Fibroblast of upper back skin (primary cell): ENCODE data around the gene P3H1.
"Not testable (repeated sequence)": the region's sequence is repeated elsewhere in the genome, so short reads cannot be mapped to it uniquely, and the experiment has no call there.

ENCODE experiments used
- DNase-seq: peaks from one replicate; pipeline ENCODE4 v3.0.0-alpha.2; 2013

P3H1 gene, protein sequence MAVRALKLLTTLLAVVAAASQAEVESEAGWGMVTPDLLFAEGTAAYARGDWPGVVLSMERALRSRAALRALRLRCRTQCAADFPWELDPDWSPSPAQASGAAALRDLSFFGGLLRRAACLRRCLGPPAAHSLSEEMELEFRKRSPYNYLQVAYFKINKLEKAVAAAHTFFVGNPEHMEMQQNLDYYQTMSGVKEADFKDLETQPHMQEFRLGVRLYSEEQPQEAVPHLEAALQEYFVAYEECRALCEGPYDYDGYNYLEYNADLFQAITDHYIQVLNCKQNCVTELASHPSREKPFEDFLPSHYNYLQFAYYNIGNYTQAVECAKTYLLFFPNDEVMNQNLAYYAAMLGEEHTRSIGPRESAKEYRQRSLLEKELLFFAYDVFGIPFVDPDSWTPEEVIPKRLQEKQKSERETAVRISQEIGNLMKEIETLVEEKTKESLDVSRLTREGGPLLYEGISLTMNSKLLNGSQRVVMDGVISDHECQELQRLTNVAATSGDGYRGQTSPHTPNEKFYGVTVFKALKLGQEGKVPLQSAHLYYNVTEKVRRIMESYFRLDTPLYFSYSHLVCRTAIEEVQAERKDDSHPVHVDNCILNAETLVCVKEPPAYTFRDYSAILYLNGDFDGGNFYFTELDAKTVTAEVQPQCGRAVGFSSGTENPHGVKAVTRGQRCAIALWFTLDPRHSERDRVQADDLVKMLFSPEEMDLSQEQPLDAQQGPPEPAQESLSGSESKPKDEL

DNA sequence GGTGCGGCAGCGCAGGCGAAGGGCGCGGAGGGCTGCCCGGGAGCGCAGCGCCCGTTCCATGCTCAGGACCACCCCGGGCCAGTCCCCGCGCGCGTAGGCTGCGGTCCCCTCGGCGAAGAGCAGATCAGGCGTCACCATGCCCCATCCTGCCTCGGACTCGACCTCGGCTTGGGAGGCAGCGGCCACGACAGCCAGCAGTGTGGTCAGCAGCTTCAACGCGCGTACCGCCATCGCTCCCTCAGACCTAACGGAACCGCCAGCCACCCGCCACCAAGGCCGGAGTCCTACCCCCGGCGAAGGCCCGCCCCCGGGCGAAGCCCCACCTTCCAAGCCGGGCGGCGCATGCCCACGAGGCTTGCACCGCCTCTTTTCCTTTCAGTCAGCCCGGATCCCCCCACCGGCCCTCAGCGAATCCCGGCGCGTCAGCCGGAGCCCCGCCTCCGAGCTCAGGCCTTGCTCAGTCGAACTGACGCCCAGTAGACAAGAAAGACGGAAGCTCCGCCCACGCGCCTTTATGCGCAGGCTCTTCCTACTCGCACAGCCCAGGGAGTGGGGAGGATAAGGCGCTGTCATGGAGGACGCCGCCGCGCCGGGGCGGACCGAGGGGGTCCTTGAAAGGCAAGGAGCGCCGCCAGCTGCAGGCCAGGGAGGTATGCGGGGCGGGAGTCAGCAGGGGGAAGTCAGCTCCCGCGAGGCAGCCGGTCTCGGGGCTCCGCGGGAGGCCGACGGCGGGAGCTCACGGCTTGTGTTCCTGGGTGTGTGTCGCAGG, at the start of gene P3H1, which contains the start of gene C1orf50:
Gene P3H1 (minus strand): TSS at position 288 of the 769 bp plus-strand sequence. CDS start 57 bp downstream, at position 231.
Gene C1orf50 (plus strand): TSS at position 509 of the 769 bp plus-strand sequence. CDS start 63 bp downstream, at position 572.
- DNase-seq = peak; percentile 99

DNA sequence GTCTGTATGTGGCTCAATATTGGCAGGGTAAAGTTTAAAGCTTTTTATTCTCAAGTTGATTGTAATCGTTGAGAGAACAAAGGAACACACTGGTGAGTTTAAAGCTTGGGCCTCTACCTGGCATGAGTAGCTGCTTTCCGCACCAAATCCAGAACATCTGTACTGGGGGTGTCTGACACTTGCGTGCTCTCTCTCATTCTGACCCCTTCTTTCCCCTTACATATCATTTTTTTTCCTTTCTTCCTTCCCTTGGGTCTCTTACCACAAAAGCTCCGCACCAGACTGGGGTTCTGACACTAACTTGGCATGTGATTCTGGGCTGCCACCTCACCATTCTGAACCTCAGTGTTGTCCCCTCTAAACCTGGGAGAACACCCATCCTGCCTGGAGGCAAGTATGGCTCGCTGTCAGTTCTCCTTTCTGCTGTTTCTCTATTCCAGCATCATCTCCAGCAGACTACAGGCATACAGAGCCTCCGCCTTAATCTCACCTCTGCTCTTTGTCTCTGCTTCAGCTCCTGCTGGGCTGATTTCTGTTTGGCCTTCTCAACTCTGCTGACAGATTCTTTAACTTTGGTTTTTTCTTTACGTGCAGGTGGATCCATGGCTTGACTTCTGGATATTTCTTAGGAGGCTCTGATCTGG, 49.2 kb upstream of the P3H1 start:
- no peak for DNase-seq

DNA sequence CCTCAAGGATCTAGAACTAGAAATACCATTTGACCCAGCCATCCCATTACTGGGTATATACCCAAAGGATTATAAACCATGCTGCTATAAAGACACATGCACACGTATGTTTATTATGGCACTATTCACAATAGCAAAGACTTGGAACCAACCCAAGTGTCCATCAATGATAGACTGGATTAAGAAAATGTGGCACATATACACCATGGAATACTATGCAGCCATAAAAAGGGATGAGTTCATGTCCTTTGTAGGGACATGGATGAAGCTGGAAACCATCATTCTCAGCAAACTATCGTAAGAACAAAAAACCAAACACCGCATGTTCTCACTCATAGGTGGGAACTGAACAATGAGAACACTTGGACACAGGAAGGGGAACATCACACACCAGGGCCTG, 48.0 kb upstream of the P3H1 start:
- DNase-seq = not testable (repeated sequence)

DNA sequence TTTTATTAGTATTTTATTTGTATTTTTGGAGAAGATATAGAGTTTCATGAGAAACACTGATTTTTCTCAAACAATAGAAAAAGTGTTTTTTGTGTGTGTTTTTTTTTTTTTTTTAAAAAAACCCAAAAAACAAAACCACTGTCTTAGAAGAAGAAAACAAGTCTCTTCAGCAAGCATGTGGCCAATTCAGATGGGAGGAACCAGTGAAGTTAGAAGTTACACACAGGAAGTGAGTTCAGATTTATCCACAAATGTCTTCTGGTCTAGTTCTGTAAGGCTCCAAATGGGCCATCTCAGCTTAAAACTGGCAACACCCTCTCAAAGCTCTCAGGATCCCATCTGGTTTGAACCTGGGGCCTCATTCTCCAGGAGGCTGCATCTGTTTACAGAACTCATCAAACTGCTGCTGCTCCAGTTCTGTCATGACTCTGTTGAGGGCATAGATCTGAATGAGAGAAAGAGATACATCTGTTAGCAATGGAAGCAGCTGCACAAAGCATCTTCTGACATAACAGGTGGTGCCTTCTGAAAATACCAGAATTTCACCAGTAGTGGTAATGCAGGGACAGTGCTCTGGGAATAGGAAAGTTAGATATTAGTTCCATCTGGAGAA, 40.3 kb upstream of the P3H1 start:
- no peak for DNase-seq

DNA sequence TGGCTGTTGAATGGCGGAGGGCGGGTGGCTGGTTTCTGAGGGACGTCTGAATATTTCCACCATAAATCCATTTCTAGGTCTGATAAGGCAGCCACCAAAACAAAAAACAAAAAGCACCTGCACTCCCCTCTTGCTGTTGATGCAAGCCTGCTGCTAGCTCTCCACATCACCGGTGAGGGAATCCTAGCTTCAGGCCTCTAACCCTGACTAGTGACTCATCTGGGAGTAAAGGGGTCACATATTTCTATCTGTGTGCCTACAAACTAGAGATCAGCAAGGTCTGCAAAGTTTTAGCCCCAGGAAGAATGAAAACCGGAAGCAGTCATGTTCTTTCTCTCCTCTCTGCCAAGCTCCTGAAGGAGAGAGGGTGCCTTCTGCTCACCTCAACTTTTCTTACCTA, 39.8 kb upstream of the P3H1 start:
- no peak for DNase-seq

DNA sequence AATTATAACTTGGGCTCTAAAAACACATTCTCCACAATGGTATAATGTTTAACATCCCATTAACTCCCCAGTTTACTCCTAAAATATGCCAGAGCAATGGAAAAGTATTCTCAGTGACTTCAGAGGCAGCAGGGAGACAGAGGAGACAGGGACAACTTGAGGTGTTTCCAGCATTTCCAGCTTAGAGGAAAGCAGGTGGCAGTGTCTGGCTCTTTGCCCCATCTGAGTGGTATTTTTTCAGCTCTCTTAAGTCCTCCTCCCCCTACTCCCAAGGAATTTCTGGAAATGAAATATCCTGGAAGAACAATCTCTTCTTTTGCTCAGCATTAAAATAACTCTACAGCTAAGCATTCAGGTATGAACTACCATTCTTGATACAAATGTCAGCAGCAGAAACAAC, 39.3 kb upstream of the P3H1 start:
- peak; percentile 6 for DNase-seq

DNA sequence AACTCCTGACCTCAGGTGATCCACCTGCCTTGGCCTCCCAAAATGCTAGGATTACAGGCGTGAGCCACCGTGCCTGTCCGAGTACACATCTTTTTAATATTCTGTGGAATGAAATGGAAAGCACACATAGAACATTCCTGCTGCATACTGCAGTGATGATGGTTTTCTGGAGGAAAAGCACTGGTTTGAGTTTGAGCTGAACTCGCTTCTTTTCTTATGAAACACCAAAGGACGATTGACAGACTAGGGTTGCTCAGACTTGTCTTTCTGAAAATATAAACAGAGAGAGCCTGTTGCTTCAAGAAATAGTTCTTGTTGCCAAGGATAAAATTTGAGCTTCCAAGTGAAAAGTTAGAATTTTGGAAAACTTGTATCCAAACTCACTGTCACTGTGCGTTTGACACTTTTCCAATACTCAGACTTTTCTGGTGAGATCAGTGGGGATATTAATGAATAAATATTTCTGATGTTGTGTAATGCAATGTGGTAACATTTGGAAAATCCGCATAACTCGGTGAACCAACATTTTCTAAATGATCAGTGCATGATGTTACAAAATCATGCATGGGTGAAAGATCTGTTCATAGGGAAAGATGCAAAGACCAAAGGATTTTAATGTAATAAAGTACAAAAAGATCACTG, 35.1 kb upstream of the P3H1 start:
- peak; percentile 43 for DNase-seq

DNA sequence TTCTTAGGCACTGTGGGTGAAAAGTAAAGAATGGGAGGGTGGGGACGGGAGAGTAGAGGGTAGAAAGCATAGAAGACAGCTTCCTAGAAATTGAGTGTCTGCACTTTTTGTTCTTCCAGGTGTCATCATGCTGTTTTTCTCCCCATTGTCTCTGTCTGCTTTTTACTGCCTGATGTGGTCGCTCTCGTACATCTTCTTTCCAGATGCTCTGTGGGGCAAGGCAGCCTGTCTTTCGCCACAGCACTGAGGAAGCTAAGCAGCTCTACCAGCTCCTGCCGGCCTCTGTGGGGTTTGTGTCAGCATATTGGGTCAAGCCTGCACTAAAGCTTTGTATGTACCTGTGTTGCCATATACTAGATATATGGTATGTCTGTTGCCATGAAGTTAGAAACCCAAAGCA, 31.2 kb upstream of the P3H1 start:
- no peak for DNase-seq

DNA sequence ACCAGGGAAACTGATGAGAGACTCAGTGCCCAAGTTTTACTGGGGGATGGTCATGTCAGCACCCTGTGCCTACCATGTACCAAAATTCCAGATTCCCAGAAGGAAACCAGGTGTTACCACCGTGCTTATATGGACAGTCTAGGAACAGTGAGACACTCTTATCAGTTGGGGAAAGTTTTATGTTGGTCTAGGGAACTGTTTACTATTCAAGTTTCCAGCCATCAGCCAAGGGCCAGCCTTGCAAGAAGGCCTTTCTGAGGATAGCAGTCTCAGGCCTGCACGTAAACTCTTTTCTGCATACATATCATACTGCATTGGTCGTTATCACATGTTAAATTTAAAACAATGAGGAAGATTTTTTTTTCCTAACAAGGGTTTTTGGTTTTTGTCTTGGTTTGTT, 30.6 kb upstream of the P3H1 start:
- DNase-seq = no peak

DNA sequence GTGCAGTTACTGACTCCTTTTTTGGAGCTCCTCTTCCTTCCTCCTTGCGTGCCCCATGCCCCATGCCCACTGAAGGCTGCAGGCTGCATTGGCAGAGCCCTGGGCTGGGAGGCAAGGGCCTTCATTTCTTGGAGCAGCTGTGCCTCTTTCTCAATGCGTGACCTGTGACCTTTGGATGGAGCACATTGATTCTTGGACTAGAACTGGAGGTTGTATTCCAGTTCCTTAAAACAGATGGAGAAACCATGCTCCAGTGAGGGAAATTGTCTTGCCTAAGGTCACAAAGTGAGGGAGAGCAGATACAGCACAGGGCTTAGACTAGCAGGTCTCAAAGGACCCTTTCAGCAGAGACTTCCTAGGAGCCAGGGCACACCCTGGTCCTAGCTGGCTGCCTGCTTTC, 27.0 kb upstream of the P3H1 start:
- DNase-seq = no peak

DNA sequence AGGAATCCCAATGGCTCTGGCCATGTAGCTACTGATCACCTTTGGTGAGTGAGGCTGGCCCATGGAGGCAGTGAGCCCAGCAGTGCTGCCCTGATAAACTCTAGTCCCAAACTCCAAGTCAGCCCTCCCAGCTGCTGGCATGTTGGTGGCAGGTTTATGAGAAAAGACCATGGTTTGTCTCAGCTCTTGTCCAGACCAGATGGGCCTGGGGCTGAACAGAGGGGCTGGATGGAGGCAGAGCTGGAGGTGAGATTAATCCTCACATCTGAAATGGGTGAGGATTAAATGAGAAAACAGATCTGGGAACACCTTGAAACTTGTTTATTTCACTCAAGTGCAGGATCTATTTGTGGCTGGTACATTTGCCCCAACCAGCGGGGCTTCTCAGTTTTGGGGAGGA, 21.2 kb upstream of the P3H1 start:
- no peak for DNase-seq

DNA sequence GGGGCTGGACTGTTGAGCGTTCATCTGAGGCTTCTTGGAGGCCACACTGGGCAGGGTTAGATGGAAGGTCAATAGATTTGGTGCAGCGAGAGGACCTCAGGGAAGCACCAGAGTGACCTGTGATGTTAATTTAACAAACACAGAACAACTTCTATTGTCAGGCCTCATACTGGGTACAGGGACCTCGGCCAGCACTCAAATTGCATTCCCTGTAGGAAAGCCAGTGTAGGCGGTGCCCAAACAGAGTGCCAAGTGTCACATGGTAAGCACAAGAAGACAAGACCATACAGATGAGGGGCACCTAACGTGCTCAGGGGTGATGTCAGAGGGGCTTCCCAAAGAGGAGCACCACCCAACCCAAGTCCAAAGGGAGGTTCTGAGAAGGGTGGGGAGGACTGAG, 19.3 kb upstream of the P3H1 start:
- no peak for DNase-seq

DNA sequence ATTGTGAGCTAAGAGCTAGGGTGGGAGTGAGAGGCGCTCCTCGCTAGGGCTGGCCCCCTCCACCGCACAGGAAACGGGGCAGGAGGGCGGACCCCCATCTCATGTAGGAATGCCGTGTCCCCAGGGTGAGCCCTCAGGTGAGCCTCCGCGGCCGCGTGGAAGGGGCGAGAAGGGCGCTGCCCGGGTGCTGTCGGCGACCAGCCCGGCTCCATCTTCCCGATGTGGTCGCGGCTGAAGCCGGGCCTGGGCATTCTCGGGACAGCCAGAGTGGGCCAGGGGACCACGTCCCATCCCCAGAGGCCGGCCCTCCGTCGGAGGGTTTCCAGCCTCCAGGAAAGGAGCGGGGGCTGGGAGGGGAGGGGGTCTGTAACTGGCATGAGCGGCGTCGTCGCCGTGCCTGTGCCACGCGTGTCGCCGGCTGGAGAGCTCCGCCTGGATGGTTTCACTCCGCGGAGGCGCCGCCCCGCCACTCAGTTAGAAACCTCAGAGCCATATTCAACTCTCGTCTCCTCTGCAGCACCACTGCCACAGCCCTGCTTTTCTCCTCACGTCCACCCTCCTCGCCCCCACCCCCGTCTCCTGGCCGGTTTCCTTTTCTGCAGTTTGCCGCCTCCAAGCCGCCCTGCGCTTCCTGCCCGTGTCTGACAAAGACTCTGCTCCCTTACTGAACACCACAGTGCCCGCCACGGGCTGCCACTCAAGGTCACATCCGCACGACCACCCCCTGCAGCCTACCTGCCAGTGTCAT, 18.3 kb upstream of the P3H1 start, which contains the start of gene TMEM269:
Gene TMEM269 (plus strand): TSS at position 46 of the 748 bp plus-strand sequence. CDS start 4,903 bp downstream, outside the sequence.
- DNase-seq = no peak

DNA sequence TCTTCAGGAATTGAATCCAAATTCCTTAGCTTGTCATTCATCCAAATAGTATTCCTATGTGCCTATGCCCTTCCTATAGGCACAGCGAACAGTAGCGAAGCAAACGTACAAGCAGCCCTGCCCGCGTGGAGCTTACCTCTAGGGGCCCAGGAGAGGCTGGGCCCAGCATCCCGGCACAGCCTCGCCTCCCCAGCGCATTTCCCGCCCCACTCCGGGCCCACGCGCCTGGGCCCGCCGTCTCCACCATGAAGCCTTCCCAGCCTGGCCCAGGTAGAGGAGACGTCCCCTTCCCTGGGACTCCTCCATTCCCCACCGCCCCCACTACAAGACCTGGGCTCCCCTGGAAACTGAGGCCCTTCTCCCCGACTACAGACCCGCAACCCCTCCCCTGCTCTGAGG, 17.7 kb upstream of the P3H1 start:
- no peak for DNase-seq

DNA sequence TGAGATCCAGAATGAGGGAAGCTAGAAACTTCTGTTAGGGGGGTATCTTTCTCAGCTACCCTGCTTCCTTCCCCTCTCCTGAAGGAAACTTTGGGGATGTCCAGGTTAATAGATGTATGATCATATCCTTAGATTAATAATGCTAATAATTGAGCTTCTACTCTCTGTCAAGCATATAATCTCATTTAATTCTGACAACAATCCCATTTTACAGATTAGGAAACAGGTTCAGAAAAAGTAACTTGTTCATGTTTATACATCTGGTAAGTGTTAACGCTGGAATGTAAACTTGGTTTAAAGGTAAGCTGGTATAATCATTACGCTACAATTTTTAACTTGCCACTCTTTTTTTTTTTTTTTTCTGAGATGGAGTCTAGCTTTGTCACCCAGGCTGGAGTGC, 16.3 kb upstream of the P3H1 start:
- DNase-seq = no peak

DNA sequence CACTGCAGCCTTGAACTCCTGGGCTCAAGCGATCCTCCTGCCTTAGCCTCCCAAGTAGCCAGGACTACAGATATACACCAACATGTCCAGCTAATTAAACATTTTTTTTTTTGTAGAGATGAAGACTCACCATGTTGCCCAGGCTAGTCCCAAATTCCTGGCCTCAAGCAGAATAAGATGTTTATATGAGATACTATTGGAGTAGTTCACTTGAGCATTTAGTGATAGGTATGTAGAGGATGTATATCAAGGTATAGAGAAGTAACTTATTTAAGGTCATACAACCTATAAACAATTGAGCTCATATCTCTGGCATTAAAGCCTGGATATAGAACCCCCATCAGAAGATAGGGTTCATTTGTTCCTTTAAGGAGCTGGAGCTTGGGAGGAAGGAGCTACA, 13.3 kb upstream of the P3H1 start:
- no peak for DNase-seq

DNA sequence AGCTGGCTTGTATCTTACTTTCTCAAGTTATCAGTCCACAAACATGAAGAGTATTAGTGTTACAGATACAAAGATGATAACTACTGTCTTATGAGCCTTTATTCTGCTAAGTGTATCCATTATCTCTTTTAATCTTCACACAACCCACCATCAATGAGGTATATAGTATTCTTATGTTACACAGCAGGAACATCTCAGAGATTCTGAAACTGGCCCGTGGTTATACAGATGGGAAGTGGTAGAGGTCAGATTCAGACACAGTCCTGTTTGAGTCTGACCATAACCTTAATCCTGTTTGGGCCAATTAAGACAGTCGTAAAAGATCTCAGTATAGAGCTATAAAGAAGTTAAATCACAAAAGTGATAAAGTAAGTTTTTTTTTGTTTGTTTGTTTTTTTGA, 12.9 kb upstream of the P3H1 start:
- DNase-seq = no peak

DNA sequence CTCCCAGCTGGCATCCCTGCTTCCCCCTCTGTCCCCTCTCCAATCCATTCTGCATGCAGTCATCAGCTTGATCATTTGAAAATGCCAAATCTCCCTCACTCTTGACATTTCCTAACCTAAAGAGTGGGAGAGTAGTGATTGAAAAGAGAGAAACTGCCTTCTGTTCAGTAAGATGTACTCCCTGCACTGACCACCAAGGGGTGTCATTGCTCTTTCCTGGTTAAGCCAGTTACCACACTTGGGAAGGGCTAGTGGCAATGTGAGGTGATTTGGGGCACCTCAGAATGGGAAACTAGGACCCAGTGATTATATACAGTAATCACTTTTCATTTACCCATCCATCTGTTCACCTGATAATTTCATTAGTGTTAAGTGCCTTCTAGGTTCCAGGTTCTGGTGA, 11.0 kb upstream of the P3H1 start:
- peak; percentile 31 for DNase-seq

DNA sequence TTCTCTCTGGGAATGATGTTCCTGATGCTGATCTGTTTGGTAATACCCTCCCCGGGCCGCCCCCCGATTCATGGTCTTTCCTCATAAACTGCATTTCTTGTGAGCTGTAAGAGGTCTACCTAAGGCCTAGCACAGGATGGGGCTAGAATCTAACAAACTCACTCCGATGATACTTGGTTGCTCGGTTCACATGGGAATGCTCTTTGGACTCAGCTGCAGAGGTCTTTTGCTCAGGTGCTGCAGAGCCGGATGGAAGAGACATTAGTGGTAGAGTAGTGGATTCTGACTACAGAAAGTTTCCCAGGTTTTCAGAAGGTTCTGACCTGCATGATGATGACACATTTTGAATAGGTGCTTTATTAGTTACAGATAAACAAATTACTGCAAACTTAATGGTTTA, 9.7 kb upstream of the P3H1 start:
- no peak for DNase-seq

DNA sequence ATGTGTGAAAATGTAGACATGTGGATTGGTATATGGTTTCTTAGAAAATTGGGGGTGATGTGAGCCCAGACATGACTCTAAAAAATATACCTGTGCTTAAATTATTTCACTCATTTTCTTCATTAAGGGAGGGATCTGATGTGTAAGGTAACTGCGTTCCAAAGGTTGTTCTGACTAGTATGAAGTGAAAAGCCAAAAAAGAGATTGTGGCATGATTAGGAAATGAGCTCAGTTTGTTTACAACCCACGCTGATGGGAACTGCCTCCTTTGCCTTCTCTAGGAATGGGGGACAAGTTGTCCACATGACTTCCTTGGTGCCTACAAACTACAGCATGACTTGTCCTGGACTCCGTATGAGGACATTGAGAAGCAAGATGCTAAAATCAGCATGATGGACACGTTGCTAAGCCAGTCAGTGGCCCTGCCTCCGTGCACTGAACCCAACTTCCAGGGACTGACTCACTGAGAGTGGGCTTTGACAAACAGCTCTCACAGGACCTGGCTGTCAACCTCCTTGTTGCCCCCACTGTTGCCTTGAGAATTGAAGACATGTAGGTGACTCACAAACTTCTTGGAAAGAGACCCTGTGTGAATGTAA, 8.2 kb upstream of the P3H1 start:
- no peak for DNase-seq

DNA sequence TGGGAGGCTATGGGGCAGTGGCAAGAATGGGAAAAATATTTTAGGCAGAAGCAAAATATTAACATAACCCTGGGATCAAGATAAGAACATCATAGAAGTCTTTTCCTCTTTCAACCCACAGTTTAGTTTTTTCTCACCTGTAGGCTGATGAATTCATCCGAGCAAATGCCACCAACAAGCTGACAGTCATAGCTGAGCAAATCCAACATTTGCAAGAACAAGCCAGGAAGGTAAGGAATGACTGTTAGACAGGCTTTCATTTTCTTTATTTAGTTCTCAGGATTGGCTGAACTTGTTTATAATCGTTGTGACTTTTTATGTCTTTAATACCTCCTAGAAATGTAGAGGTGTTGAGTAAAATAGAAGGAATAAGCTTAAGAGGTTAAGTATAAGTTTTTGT, 6.6 kb upstream of the P3H1 start:
- DNase-seq = no peak
